BE2C (cell line): ENCODE results near the gene GPATCH2L.

Experiments
- DNase-seq: peaks from one replicate; pipeline ENCODE4 v3.0.0-alpha.2; 2020
- H3K27me3 ChIP-seq: fragments of 250-450 bp; sonication (Bioruptor Pico); 2 replicates; pipeline ENCODE4 v1.5.1; 2020; ENCODE audit warnings: mild to moderate bottlenecking
- H3K36me3 ChIP-seq: fragments of 250-450 bp; sonication (Bioruptor Pico); 2 replicates; pipeline ENCODE4 v1.5.1; 2020; ENCODE audit warnings: mild to moderate bottlenecking
- H3K4me1 ChIP-seq: fragments of 250-450 bp; sonication (Bioruptor Pico); 2 replicates; pipeline ENCODE4 v1.5.1; 2020
- H3K4me3 ChIP-seq: 2 replicates; pipeline ENCODE4 v1.5.1; 2011; ENCODE audit warnings: low read depth, low read length
- H3K9me3 ChIP-seq: fragments of 250-450 bp; sonication (Bioruptor Pico); 2 replicates; pipeline ENCODE4 v1.5.1; 2020
- CTCF ChIP-seq: IDR thresholded peaks from 2 replicates; pipeline ENCODE4 v1.5.1; 2012; ENCODE audit warnings: mild to moderate bottlenecking, low read depth, low read length

Gene GPATCH2L

GRCh38 chr14:76201162-76201561 lies 49.4 kb downstream of the GPATCH2L start:
- Histone ChIP-seq H3K4me3 (no peak overlapping the region), H3K9me3 (no peaks in the 10 kb centered on the region), H3K27me3 (no peaks in the 10 kb centered on the region), H3K4me1 (no peaks in the 10 kb centered on the region), H3K36me3 (peaks cover 27% of the 10 kb centered on the region)
- no peak for DNase-seq
- TF ChIP-seq CTCF, result no peak

- TF ChIP-seq CTCF, result no peak
- no peaks in the 10 kb centered on the region for H3K9me3 ChIP-seq
- no peaks in the 10 kb centered on the region for H3K27me3 ChIP-seq
- no peak for DNase-seq
- H3K4me1 ChIP-seq, result no peaks in the 10 kb centered on the region
- peaks cover 24% of the 10 kb centered on the region for H3K36me3 ChIP-seq
- H3K4me3 ChIP-seq, result no peak overlapping the region
These were observed 51.6 kb downstream of the GPATCH2L start for GRCh38 chr14:76203086-76204001.

GRCh38 chr14:76204461-76205230 lies 52.9 kb downstream of the GPATCH2L start:
- TF ChIP-seq CTCF, result no peak
- H3K4me1 ChIP-seq, result no peaks in the 10 kb centered on the region
- no peaks in the 10 kb centered on the region for H3K9me3 ChIP-seq
- peaks cover 22% of the 10 kb centered on the region for H3K36me3 ChIP-seq
- H3K27me3 ChIP-seq, result no peaks in the 10 kb centered on the region
- DNase-seq, result no peak
- no peak overlapping the region for H3K4me3 ChIP-seq

GRCh38 chr14:76205708-76206107 lies 54.0 kb downstream of the GPATCH2L start:
- no peak overlapping the region for H3K4me3 ChIP-seq
- no peak for DNase-seq
- no peak for TF ChIP-seq CTCF
- no peaks in the 10 kb centered on the region for H3K9me3 ChIP-seq
- peaks cover 20% of the 10 kb centered on the region; the same call in 1 of the 2 replicates for H3K36me3 ChIP-seq
- no peaks in the 10 kb centered on the region for H3K4me1 ChIP-seq
- no peaks in the 10 kb centered on the region for H3K27me3 ChIP-seq

- no peak for TF ChIP-seq CTCF
- no peak overlapping the region for H3K4me3 ChIP-seq
- no peaks in the 10 kb centered on the region for H3K9me3 ChIP-seq
- H3K4me1 ChIP-seq, result no peaks in the 10 kb centered on the region
- peaks cover 5% of the 10 kb centered on the region; the same call in 1 of the 2 replicates for H3K36me3 ChIP-seq
- no peak for DNase-seq
- no peaks in the 10 kb centered on the region for H3K27me3 ChIP-seq
These were observed 56.6 kb downstream of the GPATCH2L start for GRCh38 chr14:76208340-76208739.
